Breast epithelium (tissue), 4 donors: ENCODE results near the gene ACTN2. TPM values are rescaled to one million over a fixed set of nuclear protein-coding genes. Genes with fewer than 3 reads are reported as not detected.
"Not testable (repeated sequence)": the region's sequence is repeated elsewhere in the genome, so short reads cannot be mapped to it uniquely, and the experiment has no call there.

Source experiments
- DNase-seq, 2 donors: peaks; one replicate each; pipeline ENCODE4 v3.0.0-alpha.2; 2019; ENCODE audit warnings: low spot score in 2 of 2
- H3K27ac ChIP-seq, 2 donors: fragments of 200-600 bp; sonication (generic) in 1 of 2; one replicate each; pipeline ENCODE4 v1.5.1; 2016 to 2019; ENCODE audit warnings: mild to moderate bottlenecking in 1 of 2
- H3K27me3 ChIP-seq, 2 donors: fragments of 200-600 bp; sonication (generic) in 1 of 2; one replicate each; pipeline versions ENCODE4 v1.5.1 to v1.6.0; 2017 to 2019; ENCODE audit warnings: control low read depth in 1 of 2, mild to moderate bottlenecking in 1 of 2
- H3K36me3 ChIP-seq: fragments of 200-600 bp; one replicate; pipeline ENCODE4 v1.5.1; 2019
- H3K4me1 ChIP-seq, 2 donors: fragments of 200-600 bp; sonication (generic); one replicate each; pipeline ENCODE4 v1.5.1; 2016 to 2019; ENCODE audit warnings: control low read depth in 1 of 2
- H3K4me3 ChIP-seq, 3 donors: fragments of 200-600 bp; sonication (generic); 1 replicate in 2 of 3; 2 replicates in 1 of 3; pipeline ENCODE4 v1.5.1; 2016 to 2019; ENCODE audit warnings: mild to moderate bottlenecking in 3 of 3, moderate library complexity in 2 of 3
- H3K9me3 ChIP-seq, 2 donors: fragments of 200-600 bp; sonication (generic) in 1 of 2; one replicate each; pipeline ENCODE4 v1.5.1; 2016 to 2019; ENCODE audit warnings: control low read depth in 1 of 2
- CTCF ChIP-seq, 3 donors: fragments of 450-650 bp; IDR thresholded peaks; one replicate each; pipeline ENCODE4 v1.5.1; 2016 to 2017; ENCODE audit warnings: antibody characterized with exemption in 3 of 3, mild to moderate bottlenecking in 3 of 3, moderate library complexity in 3 of 3
- POLR2A ChIP-seq: fragments of 450-650 bp; IDR thresholded peaks from one replicate; pipeline ENCODE4 v1.6.1; 2016; ENCODE audit warnings: antibody characterized with exemption, mild to moderate bottlenecking, moderate library complexity
- POLR2AphosphoS5 ChIP-seq, 3 donors: sonication (generic); formaldehyde crosslinking; IDR thresholded peaks; one replicate each; pipeline ENCODE4 v1.6.1; 2017; ENCODE audit warnings: antibody characterized with exemption in 3 of 3
- intact Hi-C: fragments of 100-400 bp; cut with DNase I; formaldehyde crosslinking; loops from one replicate; pipeline ENCODE4 v1.15.1; 2023; ENCODE audit warnings: low total_unique reads
- total RNA-seq, 3 donors: library from RNA; depleted of rRNA; stranded (reverse); fragments of >200 nt; gene quantifications; one replicate each; pipeline ENCODE4 v1.1.0, GENCODE V29; 2016

ACTN2 gene
- total RNA-seq, 3 donors from 2014 or later, result 0.48 TPM; not detected in 2

GRCh38 chr1:236654511-236654910 lies 31.8 kb upstream of the ACTN2 start:
- H3K27me3 ChIP-seq, result no peaks in the 10 kb centered on the region
- no peak overlapping the region for H3K27ac ChIP-seq
- no peaks in the 10 kb centered on the region for H3K36me3 ChIP-seq

GRCh38 chr1:236654957-236655356 lies 31.3 kb upstream of the ACTN2 start:
- no peak for TF ChIP-seq CTCF (IDR thresholded peaks at IDR 0.05)
- no peak for TF ChIP-seq POLR2A
- no peak for TF ChIP-seq POLR2AphosphoS5 (IDR thresholded peaks at IDR 0.05)
- H3K27me3 ChIP-seq, result no peaks in the 10 kb centered on the region
- H3K4me1 ChIP-seq, result no peaks in the 10 kb centered on the region
- no peak overlapping the region for H3K4me3 ChIP-seq
- DNase-seq, result no peak
- intact Hi-C loops, result no loop called here
- H3K36me3 ChIP-seq, result no peaks in the 10 kb centered on the region
- H3K9me3 ChIP-seq, result no peaks in the 10 kb centered on the region
- no peak overlapping the region for H3K27ac ChIP-seq

More at GRCh38 chr1:236654511-236654910, 31.8 kb upstream of the ACTN2 start:
- no peaks in the 10 kb centered on the region for H3K4me1 ChIP-seq
- TF ChIP-seq POLR2AphosphoS5 (IDR thresholded peaks at IDR 0.05) (no peak), CTCF (IDR thresholded peaks at IDR 0.05) (no peak), POLR2A (no peak)
- no peaks in the 10 kb centered on the region for H3K9me3 ChIP-seq
- DNase-seq, result no peak
- intact Hi-C loops, result no loop called here
- H3K4me3 ChIP-seq, result no peak overlapping the region

- TF ChIP-seq CTCF (IDR thresholded peaks at IDR 0.05) (no peak), POLR2A (no peak), POLR2AphosphoS5 (IDR thresholded peaks at IDR 0.05) (no peak)
- intact Hi-C loops, result no loop called here
- no peaks in the 10 kb centered on the region for H3K9me3 ChIP-seq
- no peaks in the 10 kb centered on the region for H3K27me3 ChIP-seq
- DNase-seq, result no peak
- no peaks in the 10 kb centered on the region for H3K4me1 ChIP-seq
- H3K27ac ChIP-seq, result no peak overlapping the region
- no peaks in the 10 kb centered on the region for H3K36me3 ChIP-seq
- no peak overlapping the region for H3K4me3 ChIP-seq
These were observed 28.9 kb upstream of the ACTN2 start for GRCh38 chr1:236657398-236657797.

GRCh38 chr1:236659792-236660587 lies 26.3 kb upstream of the ACTN2 start:
- no peaks in the 10 kb centered on the region for H3K9me3 ChIP-seq
- no peak for DNase-seq
- no peak overlapping the region for H3K27ac ChIP-seq
- H3K4me3 ChIP-seq, result no peak overlapping the region
- H3K27me3 ChIP-seq, result no peaks in the 10 kb centered on the region
- H3K36me3 ChIP-seq, result no peaks in the 10 kb centered on the region
- intact Hi-C loops, result no loop called here
- no peaks in the 10 kb centered on the region for H3K4me1 ChIP-seq
- no peak for TF ChIP-seq POLR2A
- no peak for TF ChIP-seq CTCF (IDR thresholded peaks at IDR 0.05)
- no peak for TF ChIP-seq POLR2AphosphoS5 (IDR thresholded peaks at IDR 0.05)

- TF ChIP-seq CTCF (IDR thresholded peaks at IDR 0.05), result no peak
- TF ChIP-seq POLR2AphosphoS5 (IDR thresholded peaks at IDR 0.05), result no peak
- TF ChIP-seq POLR2A, result no peak
- Histone ChIP-seq H3K27me3 (no peaks in the 10 kb centered on the region), H3K36me3 (no peaks in the 10 kb centered on the region), H3K9me3 (no peaks in the 10 kb centered on the region), H3K4me1 (no peaks in the 10 kb centered on the region), H3K27ac (no peak overlapping the region), H3K4me3 (no peak overlapping the region)
- intact Hi-C loops, result no loop called here
- DNase-seq, result no peak
These were observed 22.4 kb upstream of the ACTN2 start for GRCh38 chr1:236663934-236664333.

GRCh38 chr1:236668909-236669308 lies 17.4 kb upstream of the ACTN2 start:
- H3K9me3 ChIP-seq, H3K27me3 ChIP-seq, intact Hi-C loops, H3K36me3 ChIP-seq, H3K27ac ChIP-seq, H3K4me3 ChIP-seq, DNase-seq, H3K4me1 ChIP-seq: not testable (repeated sequence)
